SK-N-SH (cell line): Measurements from ENCODE around the gene INTS11. TPM values are rescaled to one million over a fixed set of nuclear protein-coding genes. Genes with fewer than 3 reads are reported as not detected.

Experiments used
- CTCF ChIA-PET: fragments of 300-600, 350-600 bp; formaldehyde crosslinking; extraction: SDS; loops from one replicate; lab custom pipeline; 2021; lab: Yijun Ruan, JAX
- POLR2A ChIA-PET: fragments of 350-600 bp; sonication (Branson Sonifier 250); formaldehyde crosslinking; extraction: SDS; loops from one replicate; lab custom pipeline; 2020; ENCODE audit warnings: antibody characterized with exemption, inconsistent platforms; lab: Yijun Ruan, JAX
- DNase-seq: peaks from one replicate; pipeline ENCODE4 v3.0.0; 2012
- H2AFZ ChIP-seq: fragments of 200-600 bp; sonication (generic); 2 replicates; pipeline ENCODE4 v1.8.1; 2016; ENCODE audit warnings: antibody characterized with exemption, mild to moderate bottlenecking, low read depth
- H3F3A ChIP-seq: fragments of 200-600 bp; sonication (generic); replicated peaks from 2 replicates; pipeline ENCODE3; 2016; ENCODE audit warnings: antibody characterized with exemption, mild to moderate bottlenecking; ENCODE audit not compliant: insufficient read depth
- H3K27ac ChIP-seq, 2 experiments: fragments of 200-500 bp in 1 of 2; fragments of 200-600 bp in 1 of 2; sonication (Bioruptor generic) in 1 of 2; sonication (generic), shearing (Covaris generic) in 1 of 2; 2 replicates each; pipeline versions ENCODE4 v1.5.1 to v1.6.1; 2014 to 2016; ENCODE audit warnings: low read depth in 2 of 2, inconsistent platforms in 1 of 2, low read length in 1 of 2, mild to moderate bottlenecking in 1 of 2, mixed read lengths in 1 of 2
- H3K27me3 ChIP-seq: fragments of 200-600 bp; sonication (generic), shearing (Covaris generic); 2 replicates; pipeline ENCODE4 v1.6.1; 2016; ENCODE audit warnings: mixed run types; ENCODE audit not compliant: insufficient read depth
- H3K36me3 ChIP-seq, 2 experiments: fragments of 200-500 bp in 1 of 2; fragments of 200-600 bp in 1 of 2; sonication (Bioruptor generic) in 1 of 2; sonication (generic) in 1 of 2; replicated peaks in 1 of 2; 2 replicates each; pipeline versions ENCODE3 to v1.5.1; 2014 to 2016; ENCODE audit warnings: low read length in 1 of 2, mild to moderate bottlenecking in 1 of 2; ENCODE audit not compliant: insufficient read depth in 2 of 2, control insufficient read depth in 1 of 2
- H3K4me1 ChIP-seq, 2 experiments: fragments of 200-500 bp in 1 of 2; fragments of 200-600 bp in 1 of 2; sonication (Bioruptor generic) in 1 of 2; sonication (generic), shearing (Covaris generic) in 1 of 2; 2 replicates each; pipeline versions ENCODE4 v1.5.1 to v1.6.1; 2014 to 2016; ENCODE audit warnings: low read depth in 1 of 2, low read length in 1 of 2, mixed run types in 1 of 2; ENCODE audit not compliant: insufficient read depth in 2 of 2, control insufficient read depth in 1 of 2
- H3K4me2 ChIP-seq: fragments of 200-600 bp; sonication (generic), shearing (Covaris generic); 2 replicates; pipeline ENCODE4 v1.6.1; 2017; ENCODE audit warnings: mixed run types
- H3K4me3 ChIP-seq, 2 experiments: fragments of 200-500 bp in 1 of 2; fragments of 200-600 bp in 1 of 2; sonication (Bioruptor generic) in 1 of 2; sonication (generic), shearing (Covaris generic) in 1 of 2; 2 replicates each; pipeline versions ENCODE4 v1.5.1 to v1.8.1; 2014 to 2016; ENCODE audit warnings: low read depth in 2 of 2, inconsistent platforms in 1 of 2, low read length in 1 of 2, mild to moderate bottlenecking in 1 of 2, mixed read lengths in 1 of 2, moderate library complexity in 1 of 2
- H3K79me2 ChIP-seq: fragments of 200-600 bp; sonication (generic); 2 replicates; pipeline ENCODE4 v1.8.1; 2017; ENCODE audit warnings: mild to moderate bottlenecking; ENCODE audit not compliant: insufficient read depth
- H3K9ac ChIP-seq: fragments of 200-600 bp; sonication (generic); 2 replicates; pipeline ENCODE4 v1.6.1; 2017; ENCODE audit warnings: mixed run types
- H3K9me2 ChIP-seq: fragments of 200-600 bp; sonication (generic); 2 replicates; pipeline ENCODE4 v1.6.1; 2017; ENCODE audit warnings: mixed run types
- H3K9me3 ChIP-seq: fragments of 200-600 bp; sonication (generic); 2 replicates; pipeline ENCODE4 v1.6.1; 2017; ENCODE audit warnings: mixed run types, mild to moderate bottlenecking, moderate library complexity
- H4K20me1 ChIP-seq: fragments of 200-600 bp; sonication (generic); 2 replicates; pipeline ENCODE4 v1.6.1; 2017; ENCODE audit warnings: mild to moderate bottlenecking, mixed run types; ENCODE audit not compliant: insufficient read depth
- ELF1 ChIP-seq: IDR thresholded peaks from 2 replicates; pipeline ENCODE4 v1.4.0; 2012
- EZH2phosphoT487 ChIP-seq: fragments of 200-600 bp; sonication (generic); IDR thresholded peaks from 2 replicates; pipeline ENCODE4 v1.6.1; 2017; ENCODE audit warnings: low read depth, mixed run types, mild to moderate bottlenecking, antibody characterized with exemption, moderate library complexity, borderline replicate concordance
- FOSL2 ChIP-seq: IDR thresholded peaks from 2 replicates; pipeline ENCODE4 v1.4.0; 2012; ENCODE audit warnings: low read depth, mild to moderate bottlenecking, moderate library complexity, borderline replicate concordance
- FOXM1 ChIP-seq: IDR thresholded peaks from 2 replicates; pipeline ENCODE4 v1.4.0; 2012; ENCODE audit warnings: low read depth, mild to moderate bottlenecking
- NFIC ChIP-seq: IDR thresholded peaks from 2 replicates; pipeline ENCODE4 v1.4.0; 2012; ENCODE audit warnings: borderline replicate concordance
- RAD21 ChIP-seq: IDR thresholded peaks from 2 replicates; pipeline ENCODE4 v1.6.1; 2012; ENCODE audit warnings: mild to moderate bottlenecking, low read length
- RCOR1 ChIP-seq: fragments of 150-350 bp; IDR thresholded peaks from 2 replicates; pipeline ENCODE4 v1.6.1; 2017; ENCODE audit warnings: antibody characterized with exemption, low read length
- RFX5 ChIP-seq: IDR thresholded peaks from 2 replicates; pipeline ENCODE4 v1.6.1; 2012; ENCODE audit warnings: mild to moderate bottlenecking, improper control_type of control experiment, low read length
- TCF12 ChIP-seq: IDR thresholded peaks from 2 replicates; pipeline ENCODE4 v1.4.0; 2012
- ZBTB33 ChIP-seq: IDR thresholded peaks from 2 replicates; pipeline ENCODE4 v1.4.0; 2012; ENCODE audit warnings: low read depth, borderline replicate concordance
- WGBS: methylation state at CpG from one replicate; pipeline ENCODE4 v1.1.6; 2017; ENCODE audit warnings: low lambda C conversion rate; 5-methylcytosine and 5-hydroxymethylcytosine counted together
- polyA plus RNA-seq, 3 experiments: library from polyadenylated mRNA; depleted of rRNA; stranded (reverse); fragments of >200 nt; gene quantifications; 2 replicates each; pipeline ENCODE4 v1.2.3, GENCODE V29; 2012
- TF ChIP-seq, protein P1 (sequence below): fragments of 200-600 bp; sonication (generic); IDR thresholded peaks from 2 replicates; pipeline ENCODE4 v1.6.1; 2017; ENCODE audit warnings: antibody characterized with exemption, mild to moderate bottlenecking, moderate library complexity
- TF ChIP-seq, protein P2 (sequence below): IDR thresholded peaks from 2 replicates; pipeline ENCODE4; 2012

The INTS11 gene
- polyA plus RNA-seq, 1 of the 3 experiments (the other 2 are of a cell fraction) = 137 TPM

DNA sequence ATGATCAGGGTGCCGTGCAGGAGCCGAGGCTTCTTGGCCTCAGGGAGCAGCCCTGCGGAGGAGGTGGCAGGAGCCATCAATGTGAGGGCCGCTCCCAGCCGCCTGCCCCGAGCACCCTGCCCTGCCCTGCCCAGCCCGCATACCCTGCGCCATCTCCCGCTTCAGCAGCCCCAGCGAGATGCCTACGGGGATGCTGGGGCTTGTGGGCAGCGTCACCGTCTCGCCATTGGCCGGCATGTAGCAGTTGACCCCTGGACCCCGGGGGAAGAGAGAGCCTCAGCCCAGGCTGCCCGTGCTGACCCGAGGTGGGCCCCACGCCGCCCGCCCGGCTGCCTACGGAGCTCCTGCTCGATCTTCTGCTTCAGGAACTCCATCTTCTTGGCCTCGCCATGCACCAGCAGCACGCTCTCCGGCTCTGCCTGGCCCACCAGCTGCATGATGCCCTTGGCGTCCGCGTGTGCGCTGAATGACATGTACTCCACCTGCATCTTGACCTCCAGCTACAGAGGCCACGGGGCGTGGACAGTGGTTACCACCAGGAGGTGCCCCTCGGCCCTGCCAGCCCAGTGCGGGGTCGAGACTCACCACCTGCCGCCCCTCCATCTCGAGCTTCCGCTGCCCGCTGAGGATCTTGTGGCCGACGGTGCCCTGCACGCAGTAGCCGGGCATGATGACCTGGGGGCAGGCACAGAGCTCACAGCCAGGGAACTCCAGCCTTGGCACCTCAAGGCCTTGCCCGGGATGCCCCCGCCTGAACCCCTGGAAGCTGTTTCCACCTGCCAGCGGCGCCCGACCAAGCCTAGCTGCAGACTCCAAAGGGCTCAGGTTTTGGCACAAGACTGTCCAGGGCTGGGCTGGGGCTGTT lies 11.8 kb downstream of the INTS11 start:
- Histone ChIP-seq H3K4me1 (peaks cover 0 to 8% of the 10 kb centered on the region in 2 experiments; a peak in 1 of 4 replicates), H3K4me3 (no peak overlapping the region), H4K20me1 (peaks cover 17% of the 10 kb centered on the region; the same call in 1 of the 2 replicates), H3K36me3 (peaks cover 12 to 56% of the 10 kb centered on the region in 2 experiments)
- CTCF ChIA-PET = interaction anchor here (0.8 to 3.7 kb wide), 4 partner anchors 21 to 59 kb away, joined by 3 to 13 read pairs (median 4); no protein-coding TSS in a partner anchor
- TF ChIP-seq TCF12 = no peak
- TF ChIP-seq EZH2phosphoT487 = no peak
- no peak for TF ChIP-seq ELF1
- no peak for TF ChIP-seq NFIC
- no peak for TF ChIP-seq ZBTB33
- TF ChIP-seq, protein P1, sequence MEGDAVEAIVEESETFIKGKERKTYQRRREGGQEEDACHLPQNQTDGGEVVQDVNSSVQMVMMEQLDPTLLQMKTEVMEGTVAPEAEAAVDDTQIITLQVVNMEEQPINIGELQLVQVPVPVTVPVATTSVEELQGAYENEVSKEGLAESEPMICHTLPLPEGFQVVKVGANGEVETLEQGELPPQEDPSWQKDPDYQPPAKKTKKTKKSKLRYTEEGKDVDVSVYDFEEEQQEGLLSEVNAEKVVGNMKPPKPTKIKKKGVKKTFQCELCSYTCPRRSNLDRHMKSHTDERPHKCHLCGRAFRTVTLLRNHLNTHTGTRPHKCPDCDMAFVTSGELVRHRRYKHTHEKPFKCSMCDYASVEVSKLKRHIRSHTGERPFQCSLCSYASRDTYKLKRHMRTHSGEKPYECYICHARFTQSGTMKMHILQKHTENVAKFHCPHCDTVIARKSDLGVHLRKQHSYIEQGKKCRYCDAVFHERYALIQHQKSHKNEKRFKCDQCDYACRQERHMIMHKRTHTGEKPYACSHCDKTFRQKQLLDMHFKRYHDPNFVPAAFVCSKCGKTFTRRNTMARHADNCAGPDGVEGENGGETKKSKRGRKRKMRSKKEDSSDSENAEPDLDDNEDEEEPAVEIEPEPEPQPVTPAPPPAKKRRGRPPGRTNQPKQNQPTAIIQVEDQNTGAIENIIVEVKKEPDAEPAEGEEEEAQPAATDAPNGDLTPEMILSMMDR = no peak
- no peak for TF ChIP-seq RFX5
- no peak for TF ChIP-seq RCOR1
- no peak for TF ChIP-seq FOSL2
- TF ChIP-seq, protein P2, sequence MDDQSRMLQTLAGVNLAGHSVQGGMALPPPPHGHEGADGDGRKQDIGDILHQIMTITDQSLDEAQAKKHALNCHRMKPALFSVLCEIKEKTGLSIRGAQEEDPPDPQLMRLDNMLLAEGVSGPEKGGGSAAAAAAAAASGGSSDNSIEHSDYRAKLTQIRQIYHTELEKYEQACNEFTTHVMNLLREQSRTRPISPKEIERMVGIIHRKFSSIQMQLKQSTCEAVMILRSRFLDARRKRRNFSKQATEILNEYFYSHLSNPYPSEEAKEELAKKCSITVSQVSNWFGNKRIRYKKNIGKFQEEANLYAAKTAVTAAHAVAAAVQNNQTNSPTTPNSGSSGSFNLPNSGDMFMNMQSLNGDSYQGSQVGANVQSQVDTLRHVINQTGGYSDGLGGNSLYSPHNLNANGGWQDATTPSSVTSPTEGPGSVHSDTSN = no peak
- no peak for TF ChIP-seq RAD21
- TF ChIP-seq FOXM1 = no peak
- TF ChIP-seq, all 33 proteins: peak for 0
- POLR2A ChIA-PET = interaction anchor here (0.6 kb wide), 1 partner anchor 62 kb away, joined by 3 read pairs; no protein-coding TSS in a partner anchor
- Histone ChIP-seq H2AFZ (no peak overlapping the region), H3K27me3 (no peaks in the 10 kb centered on the region), H3K9ac (no peak overlapping the region), H3K9me2 (no peaks in the 10 kb centered on the region), H3K27ac (no peak overlapping the region), H3K9me3 (no peaks in the 10 kb centered on the region), H3K79me2 (peaks cover 29% of the 10 kb centered on the region), H3K4me2 (no peak overlapping the region), H3F3A (peaks cover 3% of the 10 kb centered on the region)
- no peak for DNase-seq
- 95% methylated on average over 19 of the region's 49 CpGs for WGBS
